ENCODE results near the gene LRIG3.

Gene LRIG3

DNA sequence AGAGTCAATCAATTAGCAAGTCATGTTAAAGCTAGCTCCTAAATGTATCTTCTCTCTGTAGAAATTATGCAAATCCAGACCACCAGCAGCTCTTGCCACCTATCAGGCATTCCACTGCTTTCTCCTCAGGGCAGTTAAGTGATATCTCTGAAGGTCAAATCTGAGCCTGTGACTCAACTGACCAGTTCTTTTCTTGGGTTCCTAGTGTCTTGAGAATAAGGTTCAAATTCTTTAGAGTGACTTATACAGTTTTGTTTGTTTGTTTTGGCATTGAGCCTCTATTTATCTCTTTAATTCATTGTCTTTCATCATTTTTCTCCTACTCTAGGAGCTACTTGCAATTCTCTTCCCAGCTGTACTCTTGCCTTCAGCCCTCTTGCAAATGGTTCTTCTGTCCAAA is 2.5 kb upstream of the LRIG3 start:
- H2BK120ac ChIP-seq (ENCODE audit: low read depth, low read length) = no peak overlapping the region
- no peak overlapping the region for H4K91ac ChIP-seq (ENCODE audit: low read length)
- no peak overlapping the region for H3K14ac ChIP-seq (ENCODE audit: low read length in 2 of 2)
- H3K9ac ChIP-seq (ENCODE audit: low read length) = no peak overlapping the region
- no peak overlapping the region for H2BK12ac ChIP-seq (ENCODE audit: low read length in 2 of 2)
- H3K18ac ChIP-seq (ENCODE audit: low read depth in 1 of 2, low read length in 2 of 2) = no peak overlapping the region
- H3K4me2 ChIP-seq (ENCODE audit: low read length, poor library complexity, severe bottlenecking) = no peak overlapping the region
- no peak overlapping the region for H2BK5ac ChIP-seq (ENCODE audit: low read depth, low read length, poor library complexity, severe bottlenecking)
- no peaks in the 10 kb centered on the region for H3K4me1 ChIP-seq (ENCODE audit: control insufficient read depth, insufficient read depth, low read depth, low read length)
- no peaks in the 10 kb centered on the region for H3K9me3 ChIP-seq (ENCODE audit: control insufficient read depth, low read length)
- no peak overlapping the region for H4K8ac ChIP-seq (ENCODE audit: low read length)
- H3K27me3 ChIP-seq (ENCODE audit: control insufficient read depth in 1 of 2, insufficient read depth in 1 of 2, low read length in 2 of 2) = no peaks in the 10 kb centered on the region
- no peak overlapping the region for H3K4me3 ChIP-seq (ENCODE audit: insufficient read depth in 1 of 2, low read depth in 1 of 2, low read length in 2 of 2)
- peak; percentile 29 for DNase-seq
- no peaks in the 10 kb centered on the region for H3K79me1 ChIP-seq (replicated peaks; ENCODE audit: low read length, poor library complexity, severe bottlenecking)
- no peak overlapping the region for H3K4ac ChIP-seq (ENCODE audit: low read depth in 1 of 2, low read length in 2 of 2)
- no peak overlapping the region for H2BK15ac ChIP-seq (ENCODE audit: low read depth, poor library complexity, severe bottlenecking)
- no peaks in the 10 kb centered on the region for H3K36me3 ChIP-seq (ENCODE audit: control insufficient read depth in 1 of 2, insufficient read depth in 2 of 2, low read depth in 1 of 2, low read length in 2 of 2)
- no peak overlapping the region for H2AFZ ChIP-seq (ENCODE audit: low read depth, low read length)
- H2AK5ac ChIP-seq (ENCODE audit: low read length, severe bottlenecking) = no peak overlapping the region
- H3K27ac ChIP-seq (ENCODE audit: low read length, poor library complexity, severe bottlenecking) = no peak overlapping the region
- no peak overlapping the region for H3K23ac ChIP-seq (ENCODE audit: low read length in 2 of 2)

GRCh38 chr12:58920961-58921861 is 907 bp upstream of the LRIG3 start:
- Histone ChIP-seq H3K36me3 (ENCODE audit: control insufficient read depth in 1 of 2, insufficient read depth in 2 of 2, low read depth in 1 of 2, low read length in 2 of 2) (no peaks in the 10 kb centered on the region), H3K27ac (ENCODE audit: low read length, poor library complexity, severe bottlenecking) (peak overlapping the region; percentile 70), H4K91ac (ENCODE audit: low read length) (no peak overlapping the region), H3K9me3 (ENCODE audit: control insufficient read depth, low read length) (no peaks in the 10 kb centered on the region), H4K8ac (ENCODE audit: low read length) (no peak overlapping the region), H3K18ac (ENCODE audit: low read depth in 1 of 2, low read length in 2 of 2) (no peak overlapping the region), H3K79me1 (replicated peaks; ENCODE audit: low read length, poor library complexity, severe bottlenecking) (no peaks in the 10 kb centered on the region), H2BK5ac (ENCODE audit: low read depth, low read length, poor library complexity, severe bottlenecking) (no peak overlapping the region), H3K4ac (ENCODE audit: low read depth in 1 of 2, low read length in 2 of 2) (no peak overlapping the region), H3K4me2 (ENCODE audit: low read length, poor library complexity, severe bottlenecking) (peak overlapping the region; percentile 76), H3K23ac (ENCODE audit: low read length in 2 of 2) (no peak overlapping the region), H2BK15ac (ENCODE audit: low read depth, poor library complexity, severe bottlenecking) (no peak overlapping the region), H2AK5ac (ENCODE audit: low read length, severe bottlenecking) (no peak overlapping the region), H3K9ac (ENCODE audit: low read length) (peak overlapping the region; percentile 91), H2BK120ac (ENCODE audit: low read depth, low read length) (no peak overlapping the region), H2BK12ac (ENCODE audit: low read length in 2 of 2) (peak overlapping the region in 1 of 2 experiments; percentile 8), H3K4me1 (ENCODE audit: control insufficient read depth, insufficient read depth, low read depth, low read length) (no peaks in the 10 kb centered on the region), H3K14ac (ENCODE audit: low read length in 2 of 2) (no peak overlapping the region), H2AFZ (ENCODE audit: low read depth, low read length) (no peak overlapping the region), H3K27me3 (ENCODE audit: control insufficient read depth in 1 of 2, insufficient read depth in 1 of 2, low read length in 2 of 2) (no peaks in the 10 kb centered on the region), H3K4me3 (ENCODE audit: insufficient read depth in 1 of 2, low read depth in 1 of 2, low read length in 2 of 2) (peak overlapping the region in 1 of 2 experiments; percentile 96)
- DNase-seq = no peak
- WGBS = 74% methylated on average over 12 of the region's 15 CpGs

GRCh38 chr12:58919231-58920101 is 838 bp downstream of the LRIG3 start:
- Histone ChIP-seq H3K4me2 (ENCODE audit: low read length, poor library complexity, severe bottlenecking) (peak overlapping the region; percentile 1), H3K4me1 (ENCODE audit: control insufficient read depth, insufficient read depth, low read depth, low read length) (no peaks in the 10 kb centered on the region), H3K9me3 (ENCODE audit: control insufficient read depth, low read length) (no peaks in the 10 kb centered on the region), H2BK120ac (ENCODE audit: low read depth, low read length) (peak overlapping the region; percentile 78), H3K27me3 (ENCODE audit: control insufficient read depth in 1 of 2, insufficient read depth in 1 of 2, low read length in 2 of 2) (no peaks in the 10 kb centered on the region), H2BK5ac (ENCODE audit: low read depth, low read length, poor library complexity, severe bottlenecking) (peak overlapping the region; percentile 97), H3K4ac (ENCODE audit: low read depth in 1 of 2, low read length in 2 of 2) (peak overlapping the region; percentile 87 to 97), H3K23ac (ENCODE audit: low read length in 2 of 2) (peak overlapping the region; percentile 55 to 85), H3K18ac (ENCODE audit: low read depth in 1 of 2, low read length in 2 of 2) (peak overlapping the region; percentile 93 to 97), H2AK5ac (ENCODE audit: low read length, severe bottlenecking) (peak overlapping the region; percentile 84), H3K4me3 (ENCODE audit: insufficient read depth in 1 of 2, low read depth in 1 of 2, low read length in 2 of 2) (peak overlapping the region; percentile 96), H3K27ac (ENCODE audit: low read length, poor library complexity, severe bottlenecking) (peak overlapping the region; percentile 98), H3K14ac (ENCODE audit: low read length in 2 of 2) (peak overlapping the region; percentile 62 to 92), H3K79me1 (replicated peaks; ENCODE audit: low read length, poor library complexity, severe bottlenecking) (no peaks in the 10 kb centered on the region), H4K8ac (ENCODE audit: low read length) (peak overlapping the region; percentile 96), H2BK15ac (ENCODE audit: low read depth, poor library complexity, severe bottlenecking) (peak overlapping the region; percentile 89), H3K9ac (ENCODE audit: low read length) (peak overlapping the region; percentile 91), H4K91ac (ENCODE audit: low read length) (peak overlapping the region; percentile 82), H2BK12ac (ENCODE audit: low read length in 2 of 2) (peak overlapping the region; percentile 28 to 87), H3K36me3 (ENCODE audit: control insufficient read depth in 1 of 2, insufficient read depth in 2 of 2, low read depth in 1 of 2, low read length in 2 of 2) (no peaks in the 10 kb centered on the region), H2AFZ (ENCODE audit: low read depth, low read length) (peak overlapping the region; percentile 67)
- WGBS = under 1% methylated on average over 48 of the region's 50 CpGs
- peak; percentile 67 for DNase-seq

DNA sequence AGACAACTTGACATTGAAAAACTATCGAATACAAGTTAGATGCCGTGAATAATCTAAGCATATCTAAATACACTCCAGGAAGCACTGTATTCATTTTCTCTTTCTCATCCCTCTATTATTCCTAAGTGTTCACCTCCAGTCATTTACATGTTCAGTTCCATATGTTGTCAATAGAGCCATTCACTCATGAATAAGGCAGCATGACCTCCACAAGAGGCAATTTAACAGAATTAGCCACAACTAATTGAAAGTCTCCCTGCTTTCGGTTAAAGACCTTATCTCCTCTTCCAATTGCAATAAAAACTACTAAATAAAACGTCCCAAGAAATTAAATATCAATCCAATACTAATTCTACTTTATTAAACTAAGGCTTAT is 1.8 kb downstream of the LRIG3 start:
- Histone ChIP-seq H3K4me2 (ENCODE audit: low read length, poor library complexity, severe bottlenecking) (peak overlapping the region; percentile 47), H3K27ac (ENCODE audit: low read length, poor library complexity, severe bottlenecking) (peak overlapping the region; percentile 85), H2AFZ (ENCODE audit: low read depth, low read length) (no peak overlapping the region), H3K9ac (ENCODE audit: low read length) (peak overlapping the region; percentile 91), H2BK5ac (ENCODE audit: low read depth, low read length, poor library complexity, severe bottlenecking) (no peak overlapping the region), H3K79me1 (replicated peaks; ENCODE audit: low read length, poor library complexity, severe bottlenecking) (no peaks in the 10 kb centered on the region), H3K18ac (ENCODE audit: low read depth in 1 of 2, low read length in 2 of 2) (no peak overlapping the region), H4K8ac (ENCODE audit: low read length) (no peak overlapping the region), H3K4me3 (ENCODE audit: insufficient read depth in 1 of 2, low read depth in 1 of 2, low read length in 2 of 2) (peak overlapping the region in 1 of 2 experiments; percentile 96), H2BK12ac (ENCODE audit: low read length in 2 of 2) (no peak overlapping the region), H2AK5ac (ENCODE audit: low read length, severe bottlenecking) (no peak overlapping the region), H2BK15ac (ENCODE audit: low read depth, poor library complexity, severe bottlenecking) (no peak overlapping the region), H3K4ac (ENCODE audit: low read depth in 1 of 2, low read length in 2 of 2) (no peak overlapping the region), H3K36me3 (ENCODE audit: control insufficient read depth in 1 of 2, insufficient read depth in 2 of 2, low read depth in 1 of 2, low read length in 2 of 2) (peaks cover 0 to 7% of the 10 kb centered on the region in 2 experiments), H3K9me3 (ENCODE audit: control insufficient read depth, low read length) (no peaks in the 10 kb centered on the region), H3K23ac (ENCODE audit: low read length in 2 of 2) (no peak overlapping the region), H4K91ac (ENCODE audit: low read length) (no peak overlapping the region), H3K4me1 (ENCODE audit: control insufficient read depth, insufficient read depth, low read depth, low read length) (no peaks in the 10 kb centered on the region), H2BK120ac (ENCODE audit: low read depth, low read length) (no peak overlapping the region), H3K27me3 (ENCODE audit: control insufficient read depth in 1 of 2, insufficient read depth in 1 of 2, low read length in 2 of 2) (no peaks in the 10 kb centered on the region), H3K14ac (ENCODE audit: low read length in 2 of 2) (no peak overlapping the region)
- peak; percentile 24 for DNase-seq
- 28% methylated on average over 4 of the region's 4 CpGs for WGBS
